Measurements from ENCODE around the gene ANKS1A.

GRCh38 chr6:35073766-35074471 lies 184.9 kb downstream of the ANKS1A start:
- TF ChIP-seq CTCF (IDR thresholded peaks at IDR 0.05): no peak
- TF ChIP-seq EP300 (IDR thresholded peaks at IDR 0.05): no peak
- no peak for TF ChIP-seq POLR2A (IDR thresholded peaks at IDR 0.05)

Measured in ovary (tissue), 3 donors.